Smooth muscle cell (in vitro differentiated cells): ENCODE results near the gene RPTOR. TPM values are rescaled to one million over a fixed set of nuclear protein-coding genes. Genes with fewer than 3 reads are reported as not detected.

Source experiments
- DNase-seq: peaks from one replicate; lab custom pipeline; 2025; ENCODE audit not compliant: unreplicated experiment; lab: John Stamatoyannopoulos, UW
- H2AFZ ChIP-seq: fragments of 200-600 bp; sonication (generic); 2 replicates; pipeline ENCODE4 v1.6.0; 2016; ENCODE audit warnings: antibody characterized with exemption, low read depth, mild to moderate bottlenecking
- H3F3A ChIP-seq: fragments of 200-600 bp; sonication (generic); 2 replicates; pipeline ENCODE4 v1.6.0; 2017; ENCODE audit warnings: antibody characterized with exemption, low read depth
- H3K27ac ChIP-seq: fragments of 200-600 bp; sonication (generic); 2 replicates; pipeline ENCODE4 v1.5.1; 2016; ENCODE audit warnings: low read depth, mild to moderate bottlenecking
- H3K27me3 ChIP-seq: fragments of 200-600 bp; sonication (generic); 2 replicates; pipeline ENCODE4 v1.6.1; 2016; ENCODE audit warnings: low read depth, mild to moderate bottlenecking
- H3K36me3 ChIP-seq: fragments of 200-600 bp; sonication (generic); 2 replicates; pipeline ENCODE4 v1.5.1; 2016; ENCODE audit warnings: low read depth
- H3K4me1 ChIP-seq: fragments of 200-600 bp; sonication (generic); 2 replicates; pipeline ENCODE4 v1.5.1; 2016; ENCODE audit warnings: low read depth
- H3K4me2 ChIP-seq: fragments of 200-600 bp; sonication (generic); 2 replicates; pipeline ENCODE4 v1.6.0; 2016; ENCODE audit warnings: mild to moderate bottlenecking
- H3K4me3 ChIP-seq: fragments of 200-600 bp; sonication (generic); 2 replicates; pipeline ENCODE4 v1.5.1; 2016; ENCODE audit warnings: mild to moderate bottlenecking
- H3K79me2 ChIP-seq: fragments of 200-600 bp; sonication (generic); 2 replicates; pipeline ENCODE4 v1.6.0; 2016; ENCODE audit warnings: low read depth, mild to moderate bottlenecking
- H3K9ac ChIP-seq: fragments of 200-600 bp; sonication (generic); 2 replicates; pipeline ENCODE4 v1.6.0; 2016; ENCODE audit warnings: low read depth
- H3K9me3 ChIP-seq: fragments of 200-600 bp; sonication (generic); replicated peaks from 2 replicates; pipeline ENCODE4 v1.5.1; 2016; ENCODE audit warnings: low read depth
- H4K20me1 ChIP-seq: fragments of 200-600 bp; sonication (generic); 2 replicates; pipeline ENCODE4 v1.6.0; 2016; ENCODE audit warnings: low read depth
- WGBS: methylation state at CpG from one replicate; pipeline ENCODE4 v1.1.7; 2016; ENCODE audit warnings: low lambda C conversion rate; 5-methylcytosine and 5-hydroxymethylcytosine counted together
- polyA plus RNA-seq: library from polyadenylated mRNA; unstranded; fragments of >200 nt; fragmentation: Nextera tagmentation; extraction: Ambion mirVana; gene quantifications from 2 replicates; pipeline ENCODE4 v1.2.1, GENCODE V29; 2016
- total RNA-seq: library from RNA; depleted of rRNA; stranded (reverse); fragments of >200 nt; gene quantifications from 2 replicates; pipeline ENCODE4 v1.2.3, GENCODE V29; 2014
- TF ChIP-seq, protein P1 (sequence below): fragments of 200-600 bp; sonication (generic); IDR thresholded peaks from 2 replicates; pipeline ENCODE4 v1.5.1; 2017; ENCODE audit warnings: borderline replicate concordance, mild to moderate bottlenecking, antibody characterized with exemption; ENCODE audit not compliant: insufficient read depth, poor library complexity, severe bottlenecking

Gene RPTOR
- total and polyA plus RNA-seq, 2 experiments from 2014 or later = 10.6 to 12.2 TPM

GRCh38 chr17:80924807-80925610 lies 380.4 kb downstream of the RPTOR start:
- H3F3A ChIP-seq = no peaks in the 10 kb centered on the region
- no peaks in the 10 kb centered on the region for H3K36me3 ChIP-seq
- TF ChIP-seq, protein P1, sequence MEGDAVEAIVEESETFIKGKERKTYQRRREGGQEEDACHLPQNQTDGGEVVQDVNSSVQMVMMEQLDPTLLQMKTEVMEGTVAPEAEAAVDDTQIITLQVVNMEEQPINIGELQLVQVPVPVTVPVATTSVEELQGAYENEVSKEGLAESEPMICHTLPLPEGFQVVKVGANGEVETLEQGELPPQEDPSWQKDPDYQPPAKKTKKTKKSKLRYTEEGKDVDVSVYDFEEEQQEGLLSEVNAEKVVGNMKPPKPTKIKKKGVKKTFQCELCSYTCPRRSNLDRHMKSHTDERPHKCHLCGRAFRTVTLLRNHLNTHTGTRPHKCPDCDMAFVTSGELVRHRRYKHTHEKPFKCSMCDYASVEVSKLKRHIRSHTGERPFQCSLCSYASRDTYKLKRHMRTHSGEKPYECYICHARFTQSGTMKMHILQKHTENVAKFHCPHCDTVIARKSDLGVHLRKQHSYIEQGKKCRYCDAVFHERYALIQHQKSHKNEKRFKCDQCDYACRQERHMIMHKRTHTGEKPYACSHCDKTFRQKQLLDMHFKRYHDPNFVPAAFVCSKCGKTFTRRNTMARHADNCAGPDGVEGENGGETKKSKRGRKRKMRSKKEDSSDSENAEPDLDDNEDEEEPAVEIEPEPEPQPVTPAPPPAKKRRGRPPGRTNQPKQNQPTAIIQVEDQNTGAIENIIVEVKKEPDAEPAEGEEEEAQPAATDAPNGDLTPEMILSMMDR = no peak
- no peaks in the 10 kb centered on the region for H3K27me3 ChIP-seq
- WGBS = 95% methylated on average over 38 of the region's 38 CpGs
- no peak overlapping the region for H2AFZ ChIP-seq
- no peak overlapping the region for H3K9ac ChIP-seq
- H3K79me2 ChIP-seq = no peaks in the 10 kb centered on the region
- H3K27ac ChIP-seq = no peak overlapping the region
- no peak for DNase-seq
- no peak overlapping the region for H3K4me3 ChIP-seq
- H4K20me1 ChIP-seq = no peaks in the 10 kb centered on the region
- H3K4me1 ChIP-seq = peaks cover 7% of the 10 kb centered on the region
- no peaks in the 10 kb centered on the region for H3K9me3 ChIP-seq
- H3K4me2 ChIP-seq = no peak overlapping the region

- Histone ChIP-seq H3K36me3 (no peaks in the 10 kb centered on the region), H3K27ac (no peak overlapping the region), H3K9me3 (no peaks in the 10 kb centered on the region), H3K4me2 (no peak overlapping the region), H3K9ac (no peak overlapping the region), H3F3A (no peaks in the 10 kb centered on the region), H3K27me3 (no peaks in the 10 kb centered on the region), H3K79me2 (no peaks in the 10 kb centered on the region), H4K20me1 (no peaks in the 10 kb centered on the region), H3K4me3 (no peak overlapping the region), H2AFZ (no peak overlapping the region), H3K4me1 (peaks cover 7% of the 10 kb centered on the region)
- no peak for DNase-seq
- TF ChIP-seq, protein P1 = no peak
- whole genome bisulfite sequencing = 91% methylated on average over 18 of the region's 18 CpGs
Measured at GRCh38 chr17:80925688-80926335, 381.2 kb downstream of the RPTOR start.

- Histone ChIP-seq H3K9ac (no peak overlapping the region), H3K27me3 (no peaks in the 10 kb centered on the region), H3K36me3 (no peaks in the 10 kb centered on the region), H3K79me2 (no peaks in the 10 kb centered on the region), H3K4me1 (peaks cover 14% of the 10 kb centered on the region), H3K9me3 (no peaks in the 10 kb centered on the region), H3K27ac (no peak overlapping the region), H3K4me3 (no peak overlapping the region), H3K4me2 (no peak overlapping the region), H3F3A (no peaks in the 10 kb centered on the region), H4K20me1 (no peaks in the 10 kb centered on the region), H2AFZ (no peak overlapping the region)
- TF ChIP-seq, protein P1 = no peak
- WGBS = 91% methylated on average over 15 of the region's 15 CpGs
- DNase-seq = no peak
Measured at GRCh38 chr17:80926591-80927250, 382.1 kb downstream of the RPTOR start.
